ENCODE measurements around the gene JMJD1C. TPM values are rescaled to one million over a fixed set of nuclear protein-coding genes. Genes with fewer than 3 reads are reported as not detected.
A peak's percentile ranks its signal among the peaks of the same experiment; 100 is the strongest.

The JMJD1C gene
- total RNA-seq, 1 experiment from 2014 or later: 89.7 TPM

DNA sequence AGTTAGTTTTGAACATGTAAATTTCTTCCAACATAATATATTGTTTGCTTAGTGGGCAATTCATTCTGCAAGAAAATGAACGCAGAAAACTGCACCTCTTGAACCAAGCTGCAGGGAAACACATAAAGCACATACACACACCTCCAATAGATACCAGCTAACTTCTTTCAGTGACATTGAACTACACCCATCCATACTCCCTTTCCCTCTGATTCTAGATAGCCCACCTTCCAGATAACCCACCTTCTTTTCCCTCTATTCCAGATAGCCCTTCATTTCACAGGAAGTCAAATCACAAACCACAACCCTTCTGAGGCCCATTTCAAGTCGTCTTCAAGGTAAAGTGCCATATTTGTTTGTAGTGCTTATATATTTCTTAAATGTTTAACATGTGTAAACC is 304.2 kb downstream of the JMJD1C start:
- peaks cover 6% of the 10 kb centered on the region for H3K36me3 ChIP-seq (ENCODE audit: control insufficient read depth, insufficient read depth, low read length)
- intact Hi-C loops (cut with micrococcal nuclease; ENCODE audit: unreplicated experiment): no loop called here
- H3K4me1 ChIP-seq: no peaks in the 10 kb centered on the region
- no peaks in the 10 kb centered on the region for H3K27me3 ChIP-seq (replicated peaks; ENCODE audit: control insufficient read depth, insufficient read depth, low read length)
- Mint-ChIP-seq H3K4me1 (ENCODE audit: low read depth, unreplicated experiment) (no peaks in the 10 kb centered on the region), H3K36me3 (ENCODE audit: insufficient read depth, unreplicated experiment) (peaks cover 80% of the 10 kb centered on the region), H3K9me3 (ENCODE audit: unreplicated experiment) (no peaks in the 10 kb centered on the region), H3K4me3 (ENCODE audit: unreplicated experiment) (no peak overlapping the region), H3K27me3 (ENCODE audit: insufficient read depth, unreplicated experiment) (no peaks in the 10 kb centered on the region), H3K27ac (ENCODE audit: unreplicated experiment) (no peak overlapping the region)
- no peak overlapping the region for H3K4me3 ChIP-seq (ENCODE audit: low read depth, low read length)
- H3K9me3 ChIP-seq: no peaks in the 10 kb centered on the region
- TF ChIP-seq CTCF (IDR thresholded peaks at IDR 0.05; ENCODE audit: insufficient read depth in 1 of 2, low read depth in 1 of 2, low read length in 1 of 2, severe bottlenecking in 1 of 2, unreplicated experiment in 1 of 2): no peak
- no peak for DNase-seq
- BruUV-seq (replicated peaks): no TSS peak
- ChIA-PET POLR2A (no interaction called here), CTCF (interaction anchor here (0.6 to 1.2 kb wide), 2 partner anchors 450 to 559 kb away, joined by 4 to 5 read pairs; no protein-coding TSS in a partner anchor)

DNA sequence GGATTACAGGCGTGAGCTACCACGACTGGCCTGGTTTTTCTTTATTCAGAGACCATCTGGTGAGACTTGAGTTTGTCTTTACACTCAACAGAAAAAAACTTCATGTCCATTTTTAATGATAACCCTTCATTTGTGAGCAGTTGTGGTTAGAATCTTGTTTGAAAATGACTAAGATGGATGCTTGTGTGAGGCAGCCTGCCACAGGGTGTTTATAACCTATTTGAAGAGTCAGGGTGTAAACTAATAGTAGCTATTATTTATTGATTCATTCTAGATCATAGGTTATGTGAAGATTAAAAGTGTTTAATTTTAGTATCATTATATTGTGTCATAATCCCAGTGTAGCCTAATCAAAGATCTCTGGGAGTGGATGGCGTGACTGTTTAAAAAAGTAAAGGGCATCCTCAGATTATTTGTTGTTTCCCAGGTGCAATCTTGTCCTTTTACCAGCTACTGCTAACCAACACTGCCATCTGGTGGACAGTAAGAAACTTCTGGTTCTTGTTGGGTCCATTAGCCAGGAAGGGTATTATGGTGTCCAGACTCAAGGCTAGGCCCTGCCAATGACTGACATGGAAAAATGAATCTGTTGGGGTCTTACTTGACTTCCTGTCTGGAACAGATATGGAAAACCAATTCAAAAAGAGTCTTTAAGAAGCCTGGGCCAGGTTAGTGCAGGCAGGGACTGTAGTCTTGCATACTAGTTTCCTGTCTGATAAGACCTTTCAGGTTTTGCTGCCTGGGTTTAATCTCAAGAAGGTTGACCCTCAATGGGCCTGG is 307.7 kb downstream of the JMJD1C start:
- Histone ChIP-seq H3K36me3 (ENCODE audit: control insufficient read depth, insufficient read depth, low read length) (peaks cover 6% of the 10 kb centered on the region; the same call in 1 of the 2 replicates), H3K9me3 (no peaks in the 10 kb centered on the region), H3K4me3 (ENCODE audit: low read depth, low read length) (no peak overlapping the region), H3K4me1 (no peaks in the 10 kb centered on the region), H3K27me3 (replicated peaks; ENCODE audit: control insufficient read depth, insufficient read depth, low read length) (no peaks in the 10 kb centered on the region)
- peak; percentile 70 to 80 for DNase-seq
- Mint-ChIP-seq H3K4me3 (ENCODE audit: unreplicated experiment) (no peak overlapping the region), H3K36me3 (ENCODE audit: insufficient read depth, unreplicated experiment) (peaks cover 73% of the 10 kb centered on the region), H3K9me3 (ENCODE audit: unreplicated experiment) (no peaks in the 10 kb centered on the region), H3K4me1 (ENCODE audit: low read depth, unreplicated experiment) (no peaks in the 10 kb centered on the region), H3K27me3 (ENCODE audit: insufficient read depth, unreplicated experiment) (no peaks in the 10 kb centered on the region), H3K27ac (ENCODE audit: unreplicated experiment) (no peak overlapping the region)
- TF ChIP-seq CTCF (IDR thresholded peaks at IDR 0.05; ENCODE audit: insufficient read depth in 1 of 2, low read depth in 1 of 2, low read length in 1 of 2, severe bottlenecking in 1 of 2, unreplicated experiment in 1 of 2): peak; percentile 91 to 92
- ChIA-PET CTCF (interaction anchor here (0.5 to 2.7 kb wide), 21 partner anchors 9 to 666 kb away, joined by 3 to 36 read pairs (median 5); partner anchors contain the start of gene NRBF2), POLR2A (no interaction called here)
- no TSS peak for BruUV-seq (replicated peaks)
- intact Hi-C loops (cut with micrococcal nuclease; ENCODE audit: unreplicated experiment): loop anchor here (1.0 kb wide), 8 partner anchors 25 to 721 kb away; partner anchors contain the start of genes EGR2 and NRBF2

DNA sequence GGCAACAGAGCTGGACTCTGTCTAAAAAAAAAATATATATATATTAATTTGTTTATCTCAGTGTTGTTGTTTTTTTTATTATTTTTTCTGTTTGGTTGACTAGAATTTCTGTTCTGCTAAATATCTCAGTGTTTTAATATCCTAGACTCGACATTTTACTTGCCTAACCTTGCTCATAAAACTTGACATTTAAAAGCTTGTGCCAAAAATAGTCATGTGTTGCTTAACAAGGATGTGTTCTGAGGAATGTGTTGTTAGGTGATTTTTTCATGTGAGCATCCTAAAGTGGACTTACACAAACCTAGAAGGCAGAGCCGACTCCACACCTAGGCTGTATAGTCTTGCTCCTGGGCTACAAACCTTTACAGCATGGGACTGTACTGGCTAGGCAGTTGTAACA is 309.5 kb downstream of the JMJD1C start:
- Mint-ChIP-seq H3K4me3 (ENCODE audit: unreplicated experiment) (no peak overlapping the region), H3K36me3 (ENCODE audit: insufficient read depth, unreplicated experiment) (peaks cover 83% of the 10 kb centered on the region), H3K27ac (ENCODE audit: unreplicated experiment) (no peak overlapping the region), H3K4me1 (ENCODE audit: low read depth, unreplicated experiment) (no peaks in the 10 kb centered on the region), H3K9me3 (ENCODE audit: unreplicated experiment) (no peaks in the 10 kb centered on the region), H3K27me3 (ENCODE audit: insufficient read depth, unreplicated experiment) (no peaks in the 10 kb centered on the region)
- intact Hi-C loops (cut with micrococcal nuclease; ENCODE audit: unreplicated experiment): no loop called here
- CTCF ChIA-PET: no interaction called here
- no peaks in the 10 kb centered on the region for H3K27me3 ChIP-seq (replicated peaks; ENCODE audit: control insufficient read depth, insufficient read depth, low read length)
- H3K4me3 ChIP-seq (ENCODE audit: low read depth, low read length): no peak overlapping the region
- no peaks in the 10 kb centered on the region for H3K4me1 ChIP-seq
- H3K36me3 ChIP-seq (ENCODE audit: control insufficient read depth, insufficient read depth, low read length): peaks cover 11% of the 10 kb centered on the region
- no peaks in the 10 kb centered on the region for H3K9me3 ChIP-seq
- BruUV-seq (replicated peaks): no TSS peak
- POLR2A ChIA-PET: interaction anchor here (0.6 kb wide), 1 partner anchor 351 kb away, joined by 3 read pairs; the partner anchor contains the start of gene ADO
- no peak for TF ChIP-seq CTCF (IDR thresholded peaks at IDR 0.05; ENCODE audit: insufficient read depth in 1 of 2, low read depth in 1 of 2, low read length in 1 of 2, severe bottlenecking in 1 of 2, unreplicated experiment in 1 of 2)
- no peak for DNase-seq

Data from Caco-2 (cell line).